C4-2B (cell line): Measurements from ENCODE around the gene HOXD8.

Experiments
- ZFX ChIP-seq: fragments of 450-650 bp; IDR thresholded peaks from 2 replicates; pipeline ENCODE4 v1.6.1; 2017
- TF ChIP-seq, protein P1 (sequence below): fragments of 450-650 bp; conservative IDR thresholded peaks from 2 replicates; pipeline ENCODE4 v1.5.1; 2017; ENCODE audit warnings: mild to moderate bottlenecking

DNA sequence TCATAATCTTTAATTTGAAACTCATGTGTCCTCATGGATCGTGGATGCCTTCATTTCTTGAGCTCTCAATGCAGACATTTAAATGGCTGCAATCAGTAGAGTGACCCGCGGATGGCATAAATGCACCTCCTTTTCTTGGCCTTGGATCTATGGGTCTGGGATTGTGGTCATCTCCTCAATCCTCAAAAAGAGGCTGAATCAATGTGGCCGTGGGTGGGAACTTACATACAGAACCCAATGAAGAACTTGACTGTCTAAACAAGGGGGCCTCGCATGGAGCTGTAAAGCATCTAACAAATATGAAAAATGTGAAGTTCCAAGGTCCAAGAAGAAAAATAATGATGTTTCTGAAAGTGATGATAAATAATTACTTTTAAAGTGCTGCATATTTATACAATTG is 34.1 kb upstream of the HOXD8 start:
- TF ChIP-seq, protein P1, sequence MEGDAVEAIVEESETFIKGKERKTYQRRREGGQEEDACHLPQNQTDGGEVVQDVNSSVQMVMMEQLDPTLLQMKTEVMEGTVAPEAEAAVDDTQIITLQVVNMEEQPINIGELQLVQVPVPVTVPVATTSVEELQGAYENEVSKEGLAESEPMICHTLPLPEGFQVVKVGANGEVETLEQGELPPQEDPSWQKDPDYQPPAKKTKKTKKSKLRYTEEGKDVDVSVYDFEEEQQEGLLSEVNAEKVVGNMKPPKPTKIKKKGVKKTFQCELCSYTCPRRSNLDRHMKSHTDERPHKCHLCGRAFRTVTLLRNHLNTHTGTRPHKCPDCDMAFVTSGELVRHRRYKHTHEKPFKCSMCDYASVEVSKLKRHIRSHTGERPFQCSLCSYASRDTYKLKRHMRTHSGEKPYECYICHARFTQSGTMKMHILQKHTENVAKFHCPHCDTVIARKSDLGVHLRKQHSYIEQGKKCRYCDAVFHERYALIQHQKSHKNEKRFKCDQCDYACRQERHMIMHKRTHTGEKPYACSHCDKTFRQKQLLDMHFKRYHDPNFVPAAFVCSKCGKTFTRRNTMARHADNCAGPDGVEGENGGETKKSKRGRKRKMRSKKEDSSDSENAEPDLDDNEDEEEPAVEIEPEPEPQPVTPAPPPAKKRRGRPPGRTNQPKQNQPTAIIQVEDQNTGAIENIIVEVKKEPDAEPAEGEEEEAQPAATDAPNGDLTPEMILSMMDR, result no peak
- TF ChIP-seq ZFX, result no peak
